Inferior parietal cortex (tissue), 1 donor: ENCODE data around the gene ULK3.

ENCODE experiments used
- DNase-seq: peaks from one replicate; pipeline ENCODE4 v3.0.0-alpha.2; 2016; ENCODE audit errors: extremely low spot score

ULK3 gene

DNA sequence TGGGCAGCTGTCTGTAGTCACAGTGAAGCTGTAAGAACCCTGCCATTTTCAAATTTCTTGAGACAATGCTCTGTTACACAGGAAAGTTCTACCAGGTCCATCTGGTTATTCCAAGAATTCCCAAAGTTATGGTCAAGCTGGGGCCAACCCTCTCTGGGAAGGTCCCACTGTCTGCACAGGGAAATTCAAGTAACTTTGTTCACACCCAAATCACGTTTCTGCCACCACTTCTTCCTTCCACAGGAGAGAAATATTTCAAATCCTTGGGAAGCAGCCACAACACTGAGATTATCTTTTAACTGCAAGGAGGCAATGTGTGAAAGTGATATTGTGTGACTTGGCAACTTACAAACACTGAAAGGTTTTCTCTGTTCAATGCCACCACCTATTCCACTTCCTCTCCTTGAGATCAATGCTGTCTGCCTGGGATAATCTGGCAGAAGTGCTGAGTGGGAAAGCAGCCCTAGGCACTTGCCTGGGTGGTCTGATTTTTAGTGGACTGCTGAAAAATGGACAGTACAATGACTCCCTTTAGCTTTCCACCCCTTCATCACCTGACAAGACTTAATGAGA is 24.6 kb upstream of the ULK3 start:
- DNase-seq: no peak

DNA sequence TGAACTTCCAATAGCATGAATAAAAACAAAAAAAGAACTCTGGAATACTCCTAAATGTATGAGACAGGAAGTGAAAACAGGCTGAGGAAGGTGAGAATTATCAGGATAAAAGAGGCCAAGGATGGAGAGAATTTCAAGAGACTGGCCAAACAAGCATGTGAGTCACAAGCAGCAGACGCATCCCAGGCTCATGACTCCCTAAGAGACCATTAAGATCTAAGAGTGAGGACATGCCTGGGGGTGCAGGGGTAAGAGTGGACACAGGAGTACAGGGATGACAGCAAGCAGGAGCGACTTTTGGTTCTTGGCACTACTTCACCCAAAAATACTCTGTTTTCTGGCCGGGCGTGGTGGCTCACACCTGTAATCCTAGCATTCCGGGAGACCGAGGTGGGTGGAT is 23.1 kb upstream of the ULK3 start:
- no peak for DNase-seq

DNA sequence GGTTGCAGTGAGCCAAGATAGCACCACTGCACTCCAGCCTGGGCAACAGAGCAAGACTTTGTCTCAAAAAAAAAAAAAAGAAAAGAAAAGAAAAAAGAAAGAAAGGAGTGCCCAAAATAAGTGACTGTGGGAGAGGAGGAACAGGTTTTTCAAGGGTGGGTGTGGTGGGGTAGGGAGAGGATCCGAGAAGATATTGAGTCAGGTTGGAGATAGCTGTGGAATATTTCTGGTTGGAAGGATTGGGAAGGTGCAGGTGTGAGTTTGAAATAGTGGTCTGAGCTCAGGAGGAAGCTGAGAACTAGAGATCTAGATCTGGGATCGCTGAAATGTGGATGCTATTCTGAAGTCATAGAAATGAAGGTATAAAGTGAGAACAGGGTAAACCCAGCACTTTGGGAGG is 22.4 kb upstream of the ULK3 start:
- DNase-seq: no peak

DNA sequence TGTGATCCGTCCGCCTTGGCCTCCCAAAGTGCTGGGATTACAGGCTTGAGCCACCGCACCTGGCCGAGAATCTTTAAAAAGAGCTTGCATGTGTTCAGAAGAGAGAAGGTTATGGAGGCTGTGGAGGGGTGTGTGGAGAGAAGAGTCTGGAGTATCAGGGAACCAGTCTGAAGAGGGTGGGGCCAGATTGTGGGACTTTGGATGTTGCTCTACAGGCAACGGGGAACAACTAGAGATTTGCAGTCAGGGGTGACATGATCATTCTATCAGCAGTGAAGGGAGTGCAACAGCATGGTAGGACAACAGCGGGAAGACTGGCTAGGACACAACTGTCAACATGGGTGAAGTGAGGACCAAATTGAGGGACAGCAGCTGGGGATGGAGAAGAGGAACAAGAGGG is 21.3 kb upstream of the ULK3 start:
- no peak for DNase-seq

DNA sequence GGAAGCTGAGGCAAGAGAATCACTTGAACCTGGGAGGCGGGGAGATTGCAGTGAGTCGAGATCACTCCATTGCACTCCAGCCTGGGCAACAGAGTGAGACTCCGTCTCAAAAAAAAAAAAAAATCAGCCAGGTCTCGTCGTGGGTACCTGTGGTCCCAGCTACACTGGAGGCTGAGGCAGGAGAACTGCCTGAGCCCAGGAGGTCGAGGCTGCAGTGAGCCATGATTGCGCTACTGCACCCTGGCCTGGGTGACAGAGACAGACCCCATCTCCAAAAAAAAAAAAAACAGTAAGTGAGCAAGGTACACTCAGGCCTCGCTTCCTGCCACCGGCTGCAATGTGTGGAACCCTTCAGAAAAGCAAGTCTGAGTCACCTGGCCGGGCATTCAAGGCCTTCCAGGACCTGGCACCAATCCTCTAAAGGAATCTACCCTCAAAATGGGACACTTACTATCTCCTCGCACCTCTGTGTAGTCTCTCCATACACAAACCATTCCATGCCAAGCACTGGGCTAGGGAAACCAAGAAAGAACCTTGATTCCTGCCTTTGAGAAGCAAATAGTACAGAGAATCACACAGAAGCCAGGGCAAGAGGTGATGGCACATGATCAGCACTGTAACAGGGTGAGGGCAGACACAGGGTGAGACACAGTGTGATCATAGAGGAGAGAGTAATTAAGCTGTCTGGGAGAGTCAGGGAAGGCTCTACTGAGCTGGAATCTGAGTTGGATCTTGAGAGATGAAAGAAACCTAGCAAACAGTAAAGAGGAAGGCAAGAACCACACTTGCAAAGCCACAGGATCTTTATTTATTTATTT is 20.5 kb upstream of the ULK3 start:
- no peak for DNase-seq

DNA sequence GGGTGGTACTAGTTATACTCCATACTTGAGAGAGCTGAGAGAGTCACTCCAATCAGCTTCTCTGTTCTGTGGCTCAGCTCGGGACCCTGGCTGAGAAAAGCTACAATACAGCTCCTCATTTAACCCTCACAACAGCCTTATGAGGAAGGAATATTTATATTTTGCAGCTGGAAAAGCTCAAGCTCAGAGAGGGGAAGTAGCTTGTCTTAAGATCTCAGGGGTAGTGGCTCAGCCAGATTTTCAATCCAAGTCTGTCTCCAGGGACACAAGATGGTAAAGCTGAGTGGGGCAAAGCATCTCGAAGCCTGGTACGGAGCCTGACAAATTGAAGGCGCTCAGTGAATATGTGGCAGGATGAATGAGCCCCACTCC is 15.4 kb upstream of the ULK3 start:
- DNase-seq: no peak

DNA sequence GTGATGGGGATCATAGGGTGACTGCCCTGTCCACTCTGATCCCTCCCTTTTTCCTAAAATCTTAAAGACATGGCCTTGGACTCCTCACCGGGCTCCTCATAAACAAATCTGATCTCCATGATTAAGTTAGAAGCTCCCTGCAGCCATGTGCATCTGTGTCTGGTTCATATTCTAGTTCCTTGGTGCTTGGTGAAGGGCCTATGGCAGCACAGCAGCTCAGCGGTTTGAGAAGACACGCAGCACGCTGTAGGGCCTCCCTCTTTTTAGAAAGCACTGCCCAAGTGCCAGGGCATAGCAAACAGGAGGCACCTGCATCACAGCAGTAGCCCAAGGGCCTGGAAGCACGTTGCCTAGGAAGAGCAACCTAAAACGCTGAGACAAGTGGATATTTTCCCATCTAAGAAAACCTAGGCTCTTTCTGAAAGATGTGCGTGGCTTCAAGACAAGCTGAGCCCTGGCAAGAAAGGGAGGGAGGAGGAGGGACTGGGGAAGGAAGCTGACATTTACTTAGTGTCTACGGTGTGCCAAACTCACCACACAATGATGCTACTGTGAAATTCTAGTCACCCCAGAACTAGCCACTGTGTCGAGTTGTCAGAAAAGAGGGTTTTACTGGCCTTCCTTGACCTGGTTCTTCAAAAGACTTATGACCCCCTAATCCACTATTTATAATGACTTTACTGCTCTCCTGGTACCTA is 14.9 kb upstream of the ULK3 start:
- no peak for DNase-seq

DNA sequence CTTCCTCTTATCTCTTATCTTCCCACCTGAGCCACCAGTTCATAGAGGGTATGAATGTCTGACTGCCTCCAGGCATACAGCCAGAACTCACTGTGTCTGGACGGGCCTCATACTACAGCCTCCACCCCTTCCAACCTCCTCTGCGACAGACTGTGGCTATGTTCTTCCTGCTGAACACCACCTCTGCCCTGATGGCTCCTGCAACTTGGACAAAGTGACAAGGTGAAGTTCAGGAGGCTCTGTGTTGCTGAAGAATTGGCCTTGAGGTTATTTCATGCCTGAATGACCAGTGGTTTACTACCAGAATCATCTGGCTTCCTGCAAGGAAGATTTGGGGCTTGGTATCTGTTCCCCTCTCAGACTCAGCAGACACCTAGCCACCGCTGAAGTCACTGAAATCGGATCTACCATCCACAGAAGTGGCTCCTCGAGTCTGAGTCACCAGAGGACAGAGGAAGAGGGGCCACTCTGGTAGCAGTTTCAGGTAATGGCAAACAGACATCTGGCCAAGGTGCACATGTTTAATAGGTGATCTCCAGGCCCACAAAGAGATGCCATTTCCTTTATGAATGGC is 14.2 kb upstream of the ULK3 start:
- DNase-seq: no peak

DNA sequence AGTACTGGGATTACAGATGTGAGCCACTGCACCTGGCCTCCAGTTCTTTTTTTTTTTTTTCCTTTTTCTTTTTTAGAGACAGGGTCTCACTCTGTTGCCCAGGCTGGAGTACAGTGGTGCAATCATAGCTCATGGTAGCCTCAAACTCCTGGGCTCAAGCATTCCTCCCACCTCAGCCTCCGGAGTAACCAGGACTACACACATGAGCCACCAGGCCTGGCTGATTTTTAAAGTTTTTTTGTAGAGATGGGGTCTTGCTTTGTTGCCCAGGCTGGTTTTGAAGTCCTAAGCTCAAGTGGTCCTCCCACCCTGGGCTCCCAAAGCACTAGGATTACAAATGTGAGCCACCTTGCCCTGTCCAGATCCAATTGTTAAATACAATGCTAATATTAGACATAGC is 13.6 kb upstream of the ULK3 start:
- no peak for DNase-seq

DNA sequence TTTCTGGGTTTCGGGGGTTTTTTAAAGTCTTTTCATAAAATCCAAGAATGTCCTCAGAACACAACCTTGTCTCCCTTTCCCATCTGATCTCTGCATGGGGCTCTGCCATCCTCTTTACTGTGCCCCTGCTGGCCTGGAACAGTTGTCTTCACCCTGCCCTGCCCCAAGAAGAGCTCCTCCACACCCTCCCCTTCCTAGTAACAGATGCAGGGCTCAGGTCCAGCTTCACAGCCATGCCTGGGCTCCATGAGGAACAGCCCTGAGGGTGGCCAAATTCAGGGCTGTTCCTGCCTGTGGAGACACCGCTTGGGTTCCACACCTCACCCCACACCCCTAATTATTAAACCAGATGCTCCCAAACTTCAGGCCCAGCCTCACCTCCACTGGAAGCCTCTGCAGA is 12.9 kb upstream of the ULK3 start:
- DNase-seq: no peak

DNA sequence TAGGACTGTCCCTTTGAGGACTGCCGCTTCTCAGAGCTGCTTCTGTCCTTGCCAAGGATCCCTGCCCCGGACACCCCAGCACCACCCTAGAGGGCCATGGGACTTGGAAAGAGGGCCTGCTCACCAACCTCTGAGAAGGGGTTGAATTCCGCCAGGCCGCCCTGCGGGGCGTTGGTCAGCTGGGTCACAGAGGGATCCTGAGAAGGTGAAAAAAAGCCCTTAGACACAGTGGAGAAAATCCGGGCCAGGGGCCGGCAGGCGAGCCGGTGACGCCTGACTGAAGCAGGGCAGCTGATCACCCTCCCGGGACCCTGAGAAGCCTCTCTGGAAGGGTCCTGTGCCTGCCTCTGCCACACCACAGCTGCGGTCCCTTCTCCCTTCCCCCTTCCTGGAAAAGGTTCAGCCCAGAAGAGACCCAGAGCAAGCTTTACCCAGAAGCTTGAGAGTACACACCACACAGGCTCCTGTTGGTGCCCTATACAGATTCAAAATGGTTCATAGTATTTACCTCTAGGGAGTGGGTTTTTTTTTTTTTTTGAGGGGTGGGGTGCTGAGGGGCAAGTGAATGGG is 11.6 kb upstream of the ULK3 start:
- no peak for DNase-seq

DNA sequence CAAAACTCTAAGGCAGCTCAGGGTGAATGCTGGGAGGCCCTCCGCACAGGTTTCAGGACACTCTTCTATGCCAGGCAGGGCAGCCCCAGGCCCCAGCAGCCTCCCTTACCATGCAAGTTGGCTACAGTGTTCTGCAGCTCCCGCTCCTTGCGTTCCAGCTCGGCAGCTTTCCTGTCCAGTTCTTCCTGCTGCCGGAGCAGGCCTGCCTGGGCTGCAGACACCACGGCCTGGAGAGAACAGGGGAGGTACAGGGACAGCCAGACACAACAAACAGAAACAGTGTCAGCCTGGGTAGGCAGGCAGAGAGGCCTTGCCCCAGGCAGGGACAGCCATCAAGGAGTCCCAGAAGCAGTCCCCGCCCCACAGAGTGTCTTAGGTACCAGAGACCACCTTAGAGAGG is 9.0 kb upstream of the ULK3 start:
- DNase-seq: no peak

DNA sequence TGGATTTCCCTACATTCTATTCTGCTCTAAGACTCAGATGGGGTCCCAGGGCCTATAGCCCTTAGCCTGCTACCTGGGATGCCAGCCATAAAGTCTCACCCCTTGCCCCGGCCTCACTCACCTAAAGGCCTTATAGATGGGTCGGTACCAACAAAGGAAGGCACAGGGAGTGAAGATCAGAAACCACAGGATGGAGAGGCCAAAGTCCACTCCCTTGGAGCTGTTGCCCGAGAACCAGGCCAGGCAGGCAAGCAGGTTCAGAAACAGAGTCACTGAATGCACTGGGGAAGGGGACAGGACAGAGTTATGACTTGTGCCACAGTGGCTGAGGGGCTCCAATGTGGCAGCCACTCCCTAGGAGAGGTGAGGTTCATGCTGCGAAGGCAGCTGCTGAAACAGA is 7.4 kb upstream of the ULK3 start:
- no peak for DNase-seq

DNA sequence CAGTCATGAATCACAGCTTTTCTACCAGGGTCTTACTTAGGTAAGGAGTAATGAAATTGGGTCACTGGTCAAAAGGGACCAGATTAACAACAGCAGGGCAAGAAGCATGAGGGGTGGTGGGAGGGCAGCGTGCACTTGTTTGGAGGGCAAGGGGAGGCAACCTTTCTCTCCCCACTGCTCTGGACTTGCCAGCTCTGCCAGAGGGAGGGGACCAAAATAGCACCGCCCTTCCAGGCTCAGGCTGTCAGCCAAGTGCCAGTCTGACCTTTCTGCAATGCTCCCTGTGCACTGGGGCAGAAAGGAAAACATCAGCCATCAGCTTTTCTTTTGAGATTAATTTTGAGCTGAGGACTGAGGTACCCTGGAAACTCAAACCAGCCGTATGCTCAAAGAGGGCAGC is 4.5 kb upstream of the ULK3 start:
- DNase-seq: no peak

DNA sequence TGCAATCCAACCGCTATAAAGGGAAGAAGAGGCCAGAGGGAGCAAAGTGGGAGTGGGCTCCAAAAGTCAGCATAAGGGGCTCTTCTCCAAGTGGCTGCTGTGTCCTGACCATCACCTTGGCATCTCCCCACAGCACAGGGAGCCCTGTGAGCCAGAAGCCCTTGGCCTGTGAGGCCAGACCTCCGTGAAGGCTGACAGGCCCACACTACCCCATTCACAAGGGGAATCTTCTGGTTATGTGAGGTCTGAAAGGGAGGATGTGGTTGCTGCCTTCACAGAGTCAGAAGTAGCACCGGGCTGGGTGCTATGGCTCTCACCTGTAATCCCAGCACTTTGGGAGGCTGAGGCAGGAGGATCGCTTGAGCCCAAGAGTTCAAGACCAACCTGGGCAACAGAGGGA is 2.6 kb upstream of the ULK3 start:
- DNase-seq: no peak

DNA sequence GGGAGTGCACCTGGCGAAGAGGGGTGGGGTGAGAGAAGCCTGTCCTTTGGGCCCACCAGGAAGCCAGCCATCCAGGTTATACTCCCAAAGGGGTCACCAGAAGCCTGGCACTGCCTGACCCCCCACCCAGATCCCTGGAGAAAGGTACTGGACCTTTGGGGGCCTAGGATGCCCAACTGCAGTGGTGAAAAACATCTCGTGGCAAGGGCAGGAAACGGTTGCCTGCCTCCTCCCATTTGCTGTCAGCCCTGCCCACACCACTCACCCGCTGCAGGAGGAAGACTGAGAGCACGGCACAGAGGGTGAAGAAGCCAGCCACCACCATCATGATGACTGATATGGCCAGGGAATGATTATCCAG is 2.2 kb upstream of the ULK3 start:
- DNase-seq: no peak

DNA sequence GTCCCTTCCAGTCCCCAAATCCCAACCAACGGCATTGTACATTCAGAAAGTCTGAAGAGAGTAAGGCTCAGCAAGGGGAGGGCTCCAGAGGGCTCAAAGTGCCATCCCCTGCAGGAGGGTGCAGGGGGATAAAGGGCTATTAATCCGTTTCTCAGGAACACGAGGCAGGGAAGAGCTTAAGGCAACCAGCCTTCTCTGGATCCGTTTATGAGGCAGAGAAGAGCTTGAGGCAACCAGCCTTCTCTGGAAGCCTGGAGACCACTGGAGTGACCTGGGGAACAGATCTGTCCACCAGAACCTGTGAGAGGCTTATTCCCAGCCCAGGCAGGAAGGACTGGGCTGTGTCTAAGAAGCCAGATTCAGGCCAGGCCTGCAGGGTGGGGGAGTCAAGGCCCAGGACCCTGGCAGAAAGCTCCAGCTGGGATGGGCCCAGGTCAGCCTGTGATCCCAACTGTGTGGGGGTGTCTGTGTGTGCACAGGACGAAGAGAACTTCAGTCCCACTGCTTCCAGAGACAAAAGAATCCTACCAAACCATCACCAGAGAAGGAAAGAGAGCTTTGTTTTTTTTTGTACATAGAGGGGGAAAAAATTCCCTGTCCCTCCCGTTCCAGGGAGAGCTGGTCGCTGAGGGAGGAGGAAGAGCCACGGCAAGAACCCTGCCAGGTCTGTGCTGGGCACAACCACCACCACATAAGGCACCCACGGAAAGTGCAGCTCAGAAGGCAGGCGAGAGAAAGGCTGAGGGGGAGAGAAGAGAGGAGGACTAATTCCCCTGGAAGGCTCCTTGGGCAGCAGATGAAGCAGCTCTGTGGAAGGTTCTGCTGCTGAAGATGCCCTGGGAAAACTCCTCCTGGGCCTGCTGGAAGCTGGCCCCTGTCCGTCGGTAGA is 1.6 kb upstream of the ULK3 start:
- DNase-seq: no peak

DNA sequence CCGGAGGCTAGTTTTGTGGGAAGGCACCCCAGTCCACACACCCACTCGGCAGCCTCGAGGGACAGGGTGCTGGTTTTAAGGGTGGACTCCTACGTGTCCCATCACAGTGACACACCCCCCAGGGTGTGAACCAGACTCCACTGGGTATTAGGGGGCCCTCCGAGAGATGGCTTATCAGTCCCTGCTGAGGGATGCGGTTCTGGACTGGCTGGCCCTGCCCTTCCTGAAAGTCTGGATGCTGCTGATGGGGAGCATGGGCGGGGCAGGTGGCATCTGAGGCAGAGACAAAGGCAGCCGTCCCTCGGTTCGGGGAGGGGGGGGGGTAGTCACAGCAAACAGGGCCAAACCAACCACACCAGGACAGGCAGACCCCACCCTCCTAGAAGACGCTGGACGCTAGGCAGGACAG is 939 bp upstream of the ULK3 start:
- DNase-seq: no peak

DNA sequence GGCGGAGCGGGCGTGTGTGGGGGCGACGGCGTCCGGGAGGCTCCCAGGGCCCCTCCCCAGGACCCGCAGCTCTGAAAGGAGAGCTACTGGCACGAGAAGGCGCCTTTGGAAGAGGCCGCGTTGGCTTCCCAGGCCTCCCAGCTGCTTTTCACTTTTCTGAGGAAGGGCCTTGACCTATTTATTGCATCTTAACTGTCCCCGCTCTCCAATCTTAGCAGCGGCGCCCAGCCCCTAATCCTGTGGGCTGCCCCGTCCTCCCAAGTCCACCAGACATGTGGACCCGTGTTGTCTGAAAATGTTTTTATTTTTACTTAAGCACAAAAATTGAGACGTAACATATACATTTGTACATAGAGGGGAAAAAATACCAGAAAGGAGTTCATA is 481 bp upstream of the ULK3 start:
- DNase-seq: no peak

DNA sequence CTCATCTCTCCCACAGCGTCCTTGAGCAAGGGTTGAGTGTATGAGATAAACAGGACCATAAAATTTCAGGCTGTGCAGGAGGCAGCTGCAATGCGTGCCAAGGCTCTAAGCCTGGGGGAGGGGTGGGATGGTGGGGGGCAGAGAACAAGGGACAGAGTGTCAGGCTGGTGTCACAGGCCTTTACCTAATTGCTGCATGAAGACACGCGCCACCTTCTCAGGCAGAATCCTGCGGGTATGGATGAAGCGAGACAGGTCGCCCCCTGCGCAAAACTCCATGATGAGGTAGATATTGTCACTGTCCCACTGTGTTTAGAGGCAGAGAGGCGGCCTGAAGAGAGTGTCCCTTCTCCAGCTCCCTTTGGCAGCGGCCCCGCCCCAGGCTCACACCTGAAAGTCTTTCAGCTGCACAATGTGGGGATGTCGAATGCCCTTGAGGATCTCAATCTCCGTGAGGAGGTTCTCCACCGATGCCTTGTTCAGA is 1.0 kb downstream of the ULK3 start:
- no peak for DNase-seq
